HepG2 (cell line): ENCODE data around the gene PSKH1. TPM values are rescaled to one million over a fixed set of nuclear protein-coding genes. Genes with fewer than 3 reads are reported as not detected.

Source experiments
- ARHGAP35 ChIP-seq: sonication (generic); formaldehyde crosslinking; IDR thresholded peaks from 2 replicates; pipeline ENCODE4 v1.9.0; 2022; ENCODE audit warnings: mild to moderate bottlenecking, inconsistent platforms, moderate library complexity, missing genetic modification reagents, borderline replicate concordance
- EP300 ChIP-seq, 3 experiments: sonication (generic) in 1 of 3; formaldehyde crosslinking in 1 of 3; IDR thresholded peaks; 2 replicates each; pipeline versions ENCODE4 v1.5.1 to v1.6.1; 2011 to 2020; ENCODE audit warnings: low read depth in 2 of 3, low read length in 2 of 3, borderline replicate concordance in 1 of 3, improper control_type of control experiment in 1 of 3, mild to moderate bottlenecking in 1 of 3, missing genetic modification reagents in 1 of 3, moderate library complexity in 1 of 3
- GABPA ChIP-seq, 2 experiments: IDR thresholded peaks; 2 replicates each; pipeline ENCODE4 v1.6.1; 2011 to 2016; ENCODE audit warnings: low read depth in 2 of 2, low read length in 1 of 2, missing biosample characterization in 1 of 2, missing genetic modification characterization in 1 of 2
- HNRNPH1 ChIP-seq: fragments of 200-400 bp; formaldehyde crosslinking; optimal IDR thresholded peaks from 2 replicates; pipeline ENCODE3; 2017; ENCODE audit warnings: mild to moderate bottlenecking, low read depth, low read length
- HNRNPL ChIP-seq: fragments of 200-400 bp; formaldehyde crosslinking; IDR thresholded peaks from 2 replicates; pipeline ENCODE4 v1.6.1; 2017; ENCODE audit warnings: mild to moderate bottlenecking, low read depth, low read length
- KDM4B ChIP-seq: sonication (generic); formaldehyde crosslinking; IDR thresholded peaks from 2 replicates; pipeline ENCODE4 v1.4.0; 2020; ENCODE audit warnings: missing genetic modification reagents
- KLF11 ChIP-seq: IDR thresholded peaks from 2 replicates; pipeline ENCODE4 v1.6.1; 2016; ENCODE audit warnings: missing compliant biosample characterization
- MIER2 ChIP-seq: IDR thresholded peaks from 2 replicates; pipeline ENCODE4 v1.6.1; 2016; ENCODE audit warnings: missing biosample characterization, missing genetic modification reagents
- RAD21 ChIP-seq: fragments of 450-650 bp; formaldehyde crosslinking; IDR thresholded peaks from 2 replicates; pipeline ENCODE4 v1.5.0; 2020; ENCODE audit warnings: mild to moderate bottlenecking
- ZBTB1 ChIP-seq: sonication (generic); formaldehyde crosslinking; IDR thresholded peaks from 2 replicates; pipeline ENCODE4 v1.4.0; 2020; ENCODE audit warnings: missing genetic modification reagents, borderline replicate concordance
- ZNF205 ChIP-seq: IDR thresholded peaks from 2 replicates; pipeline ENCODE4 v1.6.1; 2018; ENCODE audit warnings: missing biosample characterization, missing genetic modification reagents
- ZNF558 ChIP-seq: sonication (generic); formaldehyde crosslinking; IDR thresholded peaks from 2 replicates; pipeline ENCODE4 v1.9.0; 2022; ENCODE audit warnings: mild to moderate bottlenecking, missing genetic modification reagents, borderline replicate concordance
- ZNF652 ChIP-seq: IDR thresholded peaks from 2 replicates; pipeline ENCODE4 v1.6.1; 2016; ENCODE audit warnings: low read depth, borderline replicate concordance
- ZNF7 ChIP-seq: IDR thresholded peaks from 2 replicates; pipeline ENCODE4 v1.6.1; 2016; ENCODE audit warnings: missing biosample characterization, missing genetic modification reagents
- ZNF816 ChIP-seq: sonication (generic); formaldehyde crosslinking; IDR thresholded peaks from 2 replicates; pipeline ENCODE4 v1.8.0; 2022; ENCODE audit warnings: missing genetic modification reagents, mild to moderate bottlenecking, borderline replicate concordance
- polyA plus RNA-seq, 8 experiments: library from polyadenylated mRNA; depleted of rRNA in 3 of 8; stranded (reverse) in 7 of 8; unstranded in 1 of 8; fragments of >200 nt; fragmentation: Illumina TruSeq in 4 of 8; extraction: Trizol in 4 of 8; gene quantifications; 2 replicates each; pipeline versions ENCODE4 v1.2.1 to v1.2.3, GENCODE V29; 2011 to 2016; ENCODE audit warnings: low read depth in 4 of 8, missing spikeins in 1 of 8, mixed read lengths in 1 of 8; ENCODE audit not compliant: insufficient read depth in 1 of 8
- total RNA-seq, 5 experiments: library from RNA; depleted of rRNA; stranded (reverse); fragments of >200 nt; fragmentation: Illumina TruSeq; extraction: Trizol; gene quantifications; 2 replicates each; pipeline ENCODE4 v1.2.3, GENCODE V29; 2016; ENCODE audit warnings: low read depth in 1 of 5
- TF ChIP-seq, protein P1 (sequence below): sonication (generic); formaldehyde crosslinking; IDR thresholded peaks from 2 replicates; pipeline ENCODE4 v1.4.0; 2020; ENCODE audit warnings: missing genetic modification reagents
- TF ChIP-seq, protein P2 (sequence below): sonication (generic); formaldehyde crosslinking; IDR thresholded peaks from 2 replicates; pipeline ENCODE4 v1.8.0; 2022; ENCODE audit warnings: missing genetic modification reagents, mild to moderate bottlenecking, moderate library complexity, borderline replicate concordance
- TF ChIP-seq, protein P3 (sequence below): sonication (generic); formaldehyde crosslinking; IDR thresholded peaks from 2 replicates; pipeline ENCODE4 v1.5.1; 2020; ENCODE audit warnings: missing genetic modification reagents, mild to moderate bottlenecking, borderline replicate concordance
- TF ChIP-seq, protein P4 (sequence below): sonication (generic); formaldehyde crosslinking; IDR thresholded peaks from 2 replicates; pipeline ENCODE4 v1.9.0; 2021; ENCODE audit warnings: missing genetic modification reagents, borderline replicate concordance

PSKH1 gene
- total and polyA plus RNA-seq, 2 of the 13 experiments (the other 11 are each of a cell fraction or from before 2014, with no cell fraction given) = 8.4 to 19.1 TPM

DNA sequence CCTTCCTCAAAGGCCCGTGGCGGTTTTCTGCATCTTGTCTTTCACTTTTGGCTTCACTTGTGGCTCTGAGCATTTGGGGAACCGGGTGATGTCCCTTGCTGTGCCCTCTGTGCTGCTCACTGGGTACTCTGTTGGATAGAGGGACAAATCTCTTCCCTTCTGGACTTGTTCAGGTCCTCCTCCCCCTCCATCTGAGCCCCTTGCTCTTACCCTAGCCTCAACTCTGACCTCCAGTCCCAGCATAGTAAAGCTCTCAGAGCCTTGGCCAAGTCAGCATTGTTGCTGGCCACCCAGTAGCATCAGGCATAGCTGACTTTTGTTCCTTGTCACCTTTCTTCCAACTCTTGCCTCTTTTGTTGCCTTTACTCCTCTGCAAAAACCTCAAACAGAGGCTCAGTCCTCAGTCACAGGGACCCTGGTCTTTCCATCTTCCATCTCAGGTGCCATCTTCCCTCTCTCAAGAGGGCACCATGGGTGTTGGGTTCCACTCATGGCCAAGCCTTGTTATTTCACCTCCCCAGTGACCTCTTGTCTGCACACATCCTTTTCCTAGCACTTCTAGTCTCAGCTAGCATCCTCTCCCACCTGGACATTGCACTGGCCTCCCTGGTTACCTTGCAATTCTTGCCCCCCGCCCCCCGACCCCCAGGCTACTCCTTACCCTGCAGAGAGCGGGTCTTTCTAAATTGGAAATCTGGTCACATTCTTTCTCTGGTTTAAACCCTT lies 44.0 kb downstream of the PSKH1 start (continued):
- TF ChIP-seq, protein P1, sequence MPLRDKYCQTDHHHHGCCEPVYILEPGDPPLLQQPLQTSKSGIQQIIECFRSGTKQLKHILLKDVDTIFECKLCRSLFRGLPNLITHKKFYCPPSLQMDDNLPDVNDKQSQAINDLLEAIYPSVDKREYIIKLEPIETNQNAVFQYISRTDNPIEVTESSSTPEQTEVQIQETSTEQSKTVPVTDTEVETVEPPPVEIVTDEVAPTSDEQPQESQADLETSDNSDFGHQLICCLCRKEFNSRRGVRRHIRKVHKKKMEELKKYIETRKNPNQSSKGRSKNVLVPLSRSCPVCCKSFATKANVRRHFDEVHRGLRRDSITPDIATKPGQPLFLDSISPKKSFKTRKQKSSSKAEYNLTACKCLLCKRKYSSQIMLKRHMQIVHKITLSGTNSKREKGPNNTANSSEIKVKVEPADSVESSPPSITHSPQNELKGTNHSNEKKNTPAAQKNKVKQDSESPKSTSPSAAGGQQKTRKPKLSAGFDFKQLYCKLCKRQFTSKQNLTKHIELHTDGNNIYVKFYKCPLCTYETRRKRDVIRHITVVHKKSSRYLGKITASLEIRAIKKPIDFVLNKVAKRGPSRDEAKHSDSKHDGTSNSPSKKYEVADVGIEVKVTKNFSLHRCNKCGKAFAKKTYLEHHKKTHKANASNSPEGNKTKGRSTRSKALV (CRISPR knock-in tag) = no peak
- no peak for TF ChIP-seq ZNF558 (CRISPR knock-in tag)
- TF ChIP-seq ZNF816 (CRISPR knock-in tag) = no peak
- no peak for TF ChIP-seq ZNF205
- TF ChIP-seq ZNF7 (CRISPR knock-in tag) = peak; percentile 56; the same call in 1 of the 2 replicates
- TF ChIP-seq, protein P2, sequence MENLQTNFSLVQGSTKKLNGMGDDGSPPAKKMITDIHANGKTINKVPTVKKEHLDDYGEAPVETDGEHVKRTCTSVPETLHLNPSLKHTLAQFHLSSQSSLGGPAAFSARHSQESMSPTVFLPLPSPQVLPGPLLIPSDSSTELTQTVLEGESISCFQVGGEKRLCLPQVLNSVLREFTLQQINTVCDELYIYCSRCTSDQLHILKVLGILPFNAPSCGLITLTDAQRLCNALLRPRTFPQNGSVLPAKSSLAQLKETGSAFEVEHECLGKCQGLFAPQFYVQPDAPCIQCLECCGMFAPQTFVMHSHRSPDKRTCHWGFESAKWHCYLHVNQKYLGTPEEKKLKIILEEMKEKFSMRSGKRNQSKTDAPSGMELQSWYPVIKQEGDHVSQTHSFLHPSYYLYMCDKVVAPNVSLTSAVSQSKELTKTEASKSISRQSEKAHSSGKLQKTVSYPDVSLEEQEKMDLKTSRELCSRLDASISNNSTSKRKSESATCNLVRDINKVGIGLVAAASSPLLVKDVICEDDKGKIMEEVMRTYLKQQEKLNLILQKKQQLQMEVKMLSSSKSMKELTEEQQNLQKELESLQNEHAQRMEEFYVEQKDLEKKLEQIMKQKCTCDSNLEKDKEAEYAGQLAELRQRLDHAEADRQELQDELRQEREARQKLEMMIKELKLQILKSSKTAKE (CRISPR knock-in tag) = no peak
- TF ChIP-seq ARHGAP35 (CRISPR knock-in tag) = no peak
- TF ChIP-seq MIER2 = no peak
- TF ChIP-seq, protein P3, sequence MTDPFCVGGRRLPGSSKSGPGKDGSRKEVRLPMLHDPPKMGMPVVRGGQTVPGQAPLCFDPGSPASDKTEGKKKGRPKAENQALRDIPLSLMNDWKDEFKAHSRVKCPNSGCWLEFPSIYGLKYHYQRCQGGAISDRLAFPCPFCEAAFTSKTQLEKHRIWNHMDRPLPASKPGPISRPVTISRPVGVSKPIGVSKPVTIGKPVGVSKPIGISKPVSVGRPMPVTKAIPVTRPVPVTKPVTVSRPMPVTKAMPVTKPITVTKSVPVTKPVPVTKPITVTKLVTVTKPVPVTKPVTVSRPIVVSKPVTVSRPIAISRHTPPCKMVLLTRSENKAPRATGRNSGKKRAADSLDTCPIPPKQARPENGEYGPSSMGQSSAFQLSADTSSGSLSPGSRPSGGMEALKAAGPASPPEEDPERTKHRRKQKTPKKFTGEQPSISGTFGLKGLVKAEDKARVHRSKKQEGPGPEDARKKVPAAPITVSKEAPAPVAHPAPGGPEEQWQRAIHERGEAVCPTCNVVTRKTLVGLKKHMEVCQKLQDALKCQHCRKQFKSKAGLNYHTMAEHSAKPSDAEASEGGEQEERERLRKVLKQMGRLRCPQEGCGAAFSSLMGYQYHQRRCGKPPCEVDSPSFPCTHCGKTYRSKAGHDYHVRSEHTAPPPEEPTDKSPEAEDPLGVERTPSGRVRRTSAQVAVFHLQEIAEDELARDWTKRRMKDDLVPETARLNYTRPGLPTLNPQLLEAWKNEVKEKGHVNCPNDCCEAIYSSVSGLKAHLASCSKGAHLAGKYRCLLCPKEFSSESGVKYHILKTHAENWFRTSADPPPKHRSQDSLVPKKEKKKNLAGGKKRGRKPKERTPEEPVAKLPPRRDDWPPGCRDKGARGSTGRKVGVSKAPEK = no peak
- TF ChIP-seq, protein P4, sequence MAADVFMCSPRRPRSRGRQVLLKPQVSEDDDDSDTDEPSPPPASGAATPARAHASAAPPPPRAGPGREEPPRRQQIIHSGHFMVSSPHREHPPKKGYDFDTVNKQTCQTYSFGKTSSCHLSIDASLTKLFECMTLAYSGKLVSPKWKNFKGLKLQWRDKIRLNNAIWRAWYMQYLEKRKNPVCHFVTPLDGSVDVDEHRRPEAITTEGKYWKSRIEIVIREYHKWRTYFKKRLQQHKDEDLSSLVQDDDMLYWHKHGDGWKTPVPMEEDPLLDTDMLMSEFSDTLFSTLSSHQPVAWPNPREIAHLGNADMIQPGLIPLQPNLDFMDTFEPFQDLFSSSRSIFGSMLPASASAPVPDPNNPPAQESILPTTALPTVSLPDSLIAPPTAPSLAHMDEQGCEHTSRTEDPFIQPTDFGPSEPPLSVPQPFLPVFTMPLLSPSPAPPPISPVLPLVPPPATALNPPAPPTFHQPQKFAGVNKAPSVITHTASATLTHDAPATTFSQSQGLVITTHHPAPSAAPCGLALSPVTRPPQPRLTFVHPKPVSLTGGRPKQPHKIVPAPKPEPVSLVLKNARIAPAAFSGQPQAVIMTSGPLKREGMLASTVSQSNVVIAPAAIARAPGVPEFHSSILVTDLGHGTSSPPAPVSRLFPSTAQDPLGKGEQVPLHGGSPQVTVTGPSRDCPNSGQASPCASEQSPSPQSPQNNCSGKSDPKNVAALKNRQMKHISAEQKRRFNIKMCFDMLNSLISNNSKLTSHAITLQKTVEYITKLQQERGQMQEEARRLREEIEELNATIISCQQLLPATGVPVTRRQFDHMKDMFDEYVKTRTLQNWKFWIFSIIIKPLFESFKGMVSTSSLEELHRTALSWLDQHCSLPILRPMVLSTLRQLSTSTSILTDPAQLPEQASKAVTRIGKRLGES (CRISPR knock-in tag) = no peak
- TF ChIP-seq KDM4B = no peak
- no peak for TF ChIP-seq EP300 (IDR thresholded peaks at IDR 0.05; ENCODE audit: low read depth in 2 of 2, low read length in 2 of 2)
- no peak for TF ChIP-seq EP300 (CRISPR knock-in tag; IDR thresholded peaks at IDR 0.05; ENCODE audit: borderline replicate concordance)
- TF ChIP-seq HNRNPH1 = peak; percentile 43
- TF ChIP-seq RAD21 (CRISPR knock-in tag) = peak; percentile 8; the same call in 1 of the 2 replicates
- no peak for TF ChIP-seq GABPA (IDR thresholded peaks at IDR 0.05; ENCODE audit: low read depth, low read length)
- TF ChIP-seq GABPA (CRISPR knock-in tag; IDR thresholded peaks at IDR 0.05; ENCODE audit: low read depth) = peak; percentile 17; the same call in 1 of the 2 replicates
- no peak for TF ChIP-seq KLF11
- no peak for TF ChIP-seq ZBTB1 (CRISPR knock-in tag)
- no peak for TF ChIP-seq HNRNPL
- TF ChIP-seq ZNF652 (CRISPR knock-in tag) = 0 out of 2 replicates have a peak, but pooled peaks have one; percentile 11
